ENCODE data around the gene FAM50B. TPM values are rescaled to one million over a fixed set of nuclear protein-coding genes. Genes with fewer than 3 reads are reported as not detected.
A peak's percentile ranks its signal among the peaks of the same experiment; 100 is the strongest.

FAM50B gene
- total RNA-seq, 2 donors from 2014 or later: 13.9 to 22.8 TPM

DNA sequence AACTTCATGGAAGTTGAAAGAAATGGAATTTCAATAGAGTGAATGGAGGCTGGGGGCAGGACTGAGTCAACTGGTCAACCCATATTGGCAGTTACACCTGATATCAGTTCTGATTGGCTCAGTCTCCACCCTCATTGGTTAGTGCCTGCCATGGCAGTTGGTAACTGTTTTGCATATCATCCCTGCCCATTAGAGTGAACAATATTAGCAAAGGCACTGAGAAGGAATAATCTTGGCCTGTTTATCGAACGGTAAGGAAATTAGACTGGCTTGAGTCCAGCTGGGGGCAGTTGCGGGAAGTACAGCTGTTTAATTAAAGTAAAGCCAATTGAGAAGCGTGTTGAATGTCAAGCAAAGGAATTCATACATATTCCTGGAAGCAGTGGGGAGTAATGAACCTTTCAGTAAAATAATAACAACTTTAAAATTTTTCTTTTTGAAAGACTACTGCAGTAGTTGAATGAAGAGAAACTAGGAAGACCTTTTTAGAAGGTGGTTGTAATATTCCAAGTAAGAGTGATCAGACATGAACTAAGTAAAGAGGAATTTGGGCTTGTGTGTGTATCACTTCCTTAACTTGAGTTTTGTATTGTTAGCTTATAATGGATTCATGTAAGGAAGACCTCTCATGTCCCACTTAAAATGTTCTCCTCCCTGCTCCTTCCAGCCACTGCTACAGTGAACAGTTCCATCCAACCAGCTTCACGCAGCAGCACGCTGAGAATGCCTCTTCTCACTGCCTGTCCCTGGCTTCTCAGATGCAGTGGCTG is 17.2 kb upstream of the FAM50B start:
- no peaks in the 10 kb centered on the region for H3K9me3 Mint-ChIP-seq
- no peaks in the 10 kb centered on the region for H3K27me3 Mint-ChIP-seq
- no peaks in the 10 kb centered on the region for H3K4me1 Mint-ChIP-seq
- no peak for ATAC-seq (replicated peaks)
- H3K27ac Mint-ChIP-seq: no peak overlapping the region
- no peak overlapping the region for H3K4me3 Mint-ChIP-seq
- no peaks in the 10 kb centered on the region for H3K36me3 Mint-ChIP-seq (ENCODE audit: low read depth)

DNA sequence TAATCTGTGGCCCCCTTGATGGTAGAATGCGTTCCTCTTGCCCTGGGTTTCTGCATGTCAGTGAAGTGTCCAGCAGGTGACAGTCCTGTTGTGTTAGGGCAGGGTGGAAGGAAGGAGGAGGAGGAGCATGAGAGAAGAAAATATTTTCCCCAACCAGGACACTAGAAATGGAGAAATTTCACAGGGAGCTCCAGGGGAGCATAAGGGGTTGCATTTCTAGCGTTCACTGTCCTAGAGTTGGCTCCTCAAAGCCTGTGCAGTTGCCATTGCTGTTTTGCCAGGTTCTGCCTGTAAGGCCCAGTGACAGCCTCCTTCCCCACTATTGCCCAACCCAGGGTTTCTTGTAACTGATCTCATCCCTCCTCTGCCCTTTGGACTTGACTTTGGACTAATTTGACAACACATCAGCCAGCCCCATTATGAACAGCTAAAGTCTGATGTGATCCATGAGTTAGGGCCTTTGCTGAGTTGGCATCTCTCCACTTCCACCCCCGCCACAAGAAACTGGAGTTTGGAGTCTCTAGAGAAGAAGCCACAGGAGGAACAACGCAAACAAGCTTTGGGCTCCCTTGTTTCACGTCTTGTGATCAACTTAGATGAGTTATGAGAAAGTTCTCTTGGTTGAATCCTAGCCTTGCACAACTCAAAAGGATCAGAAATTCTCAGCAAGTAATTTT is 14.0 kb upstream of the FAM50B start:
- Mint-ChIP-seq H3K36me3 (ENCODE audit: low read depth) (no peaks in the 10 kb centered on the region), H3K27ac (no peak overlapping the region), H3K27me3 (no peaks in the 10 kb centered on the region), H3K4me1 (no peaks in the 10 kb centered on the region), H3K9me3 (no peaks in the 10 kb centered on the region), H3K4me3 (no peak overlapping the region)
- no peak for ATAC-seq (replicated peaks)

DNA sequence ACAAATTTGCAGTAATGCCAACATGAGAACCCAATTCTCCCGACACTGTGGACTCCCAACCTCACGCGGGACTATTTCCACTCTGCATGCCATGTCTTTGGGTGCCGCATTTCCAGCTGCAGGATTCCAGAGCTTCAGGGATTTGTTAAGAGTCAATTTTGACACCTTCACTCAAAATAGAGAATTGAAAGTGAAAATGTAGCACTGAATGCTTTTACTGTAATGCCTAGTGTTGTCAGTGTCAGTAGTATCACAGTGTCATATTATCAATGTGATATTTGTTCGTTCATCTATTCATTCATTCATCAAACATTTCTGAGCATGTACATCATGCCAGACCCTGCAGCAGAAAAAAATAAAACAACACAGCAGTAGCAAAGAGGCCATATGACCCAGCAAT is 13.4 kb upstream of the FAM50B start:
- Mint-ChIP-seq H3K4me1 (no peaks in the 10 kb centered on the region), H3K4me3 (no peak overlapping the region), H3K9me3 (no peaks in the 10 kb centered on the region), H3K27ac (no peak overlapping the region), H3K27me3 (no peaks in the 10 kb centered on the region), H3K36me3 (ENCODE audit: low read depth) (no peaks in the 10 kb centered on the region)
- ATAC-seq (replicated peaks): no peak

DNA sequence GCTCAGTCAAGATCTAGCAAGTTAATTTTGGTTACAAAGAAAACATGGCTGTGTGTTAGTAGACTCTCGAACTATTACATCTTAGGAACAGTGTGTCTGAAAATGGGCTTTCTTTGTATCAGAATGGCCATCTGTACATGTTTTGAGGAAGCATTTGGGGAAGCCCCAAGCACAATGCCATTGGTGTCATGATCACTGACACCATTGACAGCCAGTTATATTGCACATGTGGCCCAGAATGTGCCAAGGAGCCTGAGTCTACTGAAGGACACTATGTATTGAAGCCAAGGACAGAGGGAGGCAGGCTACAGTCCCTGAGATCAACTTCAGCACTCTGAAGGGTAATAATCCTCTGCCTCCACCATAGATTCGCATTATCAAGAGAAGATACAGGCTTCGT is 12.6 kb upstream of the FAM50B start:
- Mint-ChIP-seq H3K4me3 (no peak overlapping the region), H3K9me3 (no peaks in the 10 kb centered on the region), H3K36me3 (ENCODE audit: low read depth) (no peaks in the 10 kb centered on the region), H3K27ac (no peak overlapping the region), H3K4me1 (no peaks in the 10 kb centered on the region), H3K27me3 (no peaks in the 10 kb centered on the region)
- ATAC-seq (replicated peaks): no peak

DNA sequence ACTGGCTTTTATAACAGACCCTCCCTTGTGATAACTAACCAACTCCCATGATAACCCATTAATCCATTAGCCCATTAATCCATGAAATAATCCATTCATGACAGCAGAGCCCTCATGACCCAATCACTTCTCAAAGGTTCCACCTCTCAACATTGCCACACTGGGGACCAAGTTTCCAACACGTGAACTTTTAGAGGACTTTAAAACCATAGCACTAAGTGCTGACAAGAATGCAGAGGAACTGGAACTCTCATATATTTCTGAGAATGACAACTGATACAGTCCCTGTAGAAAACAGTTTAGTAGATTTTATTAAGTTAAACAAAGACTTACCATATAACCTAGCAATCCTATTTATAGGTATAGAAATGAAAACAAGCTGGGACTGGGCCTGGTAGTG is 11.4 kb upstream of the FAM50B start:
- no peaks in the 10 kb centered on the region for H3K9me3 Mint-ChIP-seq
- ATAC-seq (replicated peaks): no peak
- H3K27me3 Mint-ChIP-seq: no peaks in the 10 kb centered on the region
- no peak overlapping the region for H3K4me3 Mint-ChIP-seq
- H3K27ac Mint-ChIP-seq: no peak overlapping the region
- H3K4me1 Mint-ChIP-seq: no peaks in the 10 kb centered on the region
- no peaks in the 10 kb centered on the region for H3K36me3 Mint-ChIP-seq (ENCODE audit: low read depth)

DNA sequence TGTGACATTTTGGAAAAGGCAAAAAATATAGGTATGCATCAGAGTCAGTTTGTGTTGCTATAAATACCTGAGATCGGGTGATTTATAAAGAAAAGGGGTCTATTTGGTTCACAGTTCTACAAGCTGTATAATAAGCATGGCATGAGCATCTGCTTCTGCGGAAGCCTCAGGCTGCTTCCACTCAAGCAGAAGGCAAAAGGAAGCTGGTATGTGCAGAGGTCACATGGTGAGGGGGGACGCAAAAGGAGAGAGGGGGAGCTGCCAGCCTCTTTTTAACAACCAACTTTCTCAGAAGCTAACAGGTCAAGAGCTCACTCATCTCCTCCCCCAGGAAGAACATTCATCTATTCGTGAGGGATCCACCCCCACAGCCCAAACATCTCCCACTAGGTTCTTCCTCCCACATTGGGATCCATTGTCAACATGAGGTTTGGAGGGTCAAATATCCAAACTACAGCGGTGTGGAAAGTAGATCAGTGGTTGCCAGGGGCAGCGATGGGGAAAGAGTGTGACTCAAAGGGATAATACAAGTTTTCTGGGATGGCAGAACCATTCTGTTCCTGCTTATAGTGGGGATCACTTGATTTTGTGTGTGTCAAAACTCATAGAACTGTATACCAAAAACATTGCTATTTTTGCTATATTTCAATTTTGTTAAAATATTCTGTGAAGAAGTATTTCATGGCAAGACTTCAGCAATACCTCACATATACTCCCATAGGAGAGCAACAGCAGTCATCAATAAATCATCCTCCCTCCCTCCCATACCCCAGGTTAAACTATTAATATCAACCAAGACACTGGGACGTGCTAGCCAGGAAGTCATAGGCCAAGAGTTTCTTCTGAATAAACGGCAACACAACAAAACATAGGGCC is 9.9 kb upstream of the FAM50B start:
- Mint-ChIP-seq H3K27ac (no peak overlapping the region), H3K36me3 (ENCODE audit: low read depth) (no peaks in the 10 kb centered on the region), H3K27me3 (no peaks in the 10 kb centered on the region), H3K4me3 (no peak overlapping the region), H3K4me1 (no peaks in the 10 kb centered on the region), H3K9me3 (no peaks in the 10 kb centered on the region)
- no peak for ATAC-seq (replicated peaks)

DNA sequence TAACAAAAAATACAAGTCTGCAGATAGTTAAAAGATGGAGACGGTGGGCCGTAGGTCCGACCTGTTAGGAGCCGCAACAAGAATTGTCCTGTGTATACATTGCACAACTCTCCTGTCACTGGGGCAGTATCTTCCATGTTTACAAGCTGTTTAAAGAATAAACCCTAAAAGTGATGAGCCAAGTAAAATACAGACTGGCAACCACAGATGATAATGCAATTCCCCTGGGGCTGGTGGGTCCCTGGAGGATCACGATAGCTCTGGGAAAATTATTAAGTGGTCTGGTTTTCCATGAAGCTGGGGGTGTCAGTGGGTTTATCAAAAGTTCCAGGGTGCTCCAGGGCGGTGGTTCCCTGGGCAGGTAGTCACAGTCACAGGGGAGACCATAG is 8.1 kb upstream of the FAM50B start:
- no peak for ATAC-seq (replicated peaks)
- Mint-ChIP-seq H3K9me3 (no peaks in the 10 kb centered on the region), H3K4me3 (no peak overlapping the region), H3K27ac (no peak overlapping the region), H3K36me3 (ENCODE audit: low read depth) (no peaks in the 10 kb centered on the region), H3K27me3 (no peaks in the 10 kb centered on the region), H3K4me1 (no peaks in the 10 kb centered on the region)

DNA sequence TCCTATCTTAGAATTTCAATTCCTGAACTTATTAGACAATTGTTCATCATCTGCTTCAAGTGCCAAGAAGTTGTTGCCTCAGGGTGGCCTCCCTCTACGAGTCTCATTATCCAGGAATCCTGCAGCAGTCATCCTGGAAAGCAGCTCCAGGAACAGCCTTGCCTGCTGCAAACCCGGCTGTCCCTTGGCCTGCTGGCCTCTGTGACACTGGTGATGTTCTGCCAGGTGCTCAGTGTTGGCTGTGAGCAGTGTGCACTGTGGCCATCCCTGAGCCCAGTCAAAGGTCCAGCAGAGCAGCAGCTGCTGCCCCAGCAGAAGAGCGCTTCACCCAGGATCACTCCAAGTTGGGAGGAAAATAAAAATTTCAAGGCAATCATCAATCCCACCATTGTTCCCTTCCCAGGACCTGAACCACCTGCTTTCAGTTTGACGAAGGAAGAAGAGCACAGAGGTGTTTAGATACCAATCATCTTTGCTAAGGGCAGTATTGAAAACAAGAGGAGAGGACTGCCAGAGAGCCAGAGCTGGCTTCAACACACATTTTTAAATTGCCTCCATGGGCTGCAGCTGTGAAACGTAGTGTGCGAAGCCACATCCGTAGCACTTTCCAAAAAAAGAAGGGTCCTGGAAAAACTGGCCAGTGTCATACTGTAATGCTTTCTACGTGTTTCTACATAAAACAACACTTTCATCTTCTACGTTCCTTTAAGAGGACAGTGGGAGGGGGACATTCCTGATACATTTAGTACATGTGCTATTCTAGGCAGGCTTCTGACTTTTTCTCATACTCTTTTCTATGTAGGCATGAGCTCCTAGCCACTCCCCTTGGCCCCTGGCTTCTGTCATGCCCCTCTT is 7.2 kb upstream of the FAM50B start:
- Mint-ChIP-seq H3K4me3 (no peak overlapping the region), H3K27ac (no peak overlapping the region)

DNA sequence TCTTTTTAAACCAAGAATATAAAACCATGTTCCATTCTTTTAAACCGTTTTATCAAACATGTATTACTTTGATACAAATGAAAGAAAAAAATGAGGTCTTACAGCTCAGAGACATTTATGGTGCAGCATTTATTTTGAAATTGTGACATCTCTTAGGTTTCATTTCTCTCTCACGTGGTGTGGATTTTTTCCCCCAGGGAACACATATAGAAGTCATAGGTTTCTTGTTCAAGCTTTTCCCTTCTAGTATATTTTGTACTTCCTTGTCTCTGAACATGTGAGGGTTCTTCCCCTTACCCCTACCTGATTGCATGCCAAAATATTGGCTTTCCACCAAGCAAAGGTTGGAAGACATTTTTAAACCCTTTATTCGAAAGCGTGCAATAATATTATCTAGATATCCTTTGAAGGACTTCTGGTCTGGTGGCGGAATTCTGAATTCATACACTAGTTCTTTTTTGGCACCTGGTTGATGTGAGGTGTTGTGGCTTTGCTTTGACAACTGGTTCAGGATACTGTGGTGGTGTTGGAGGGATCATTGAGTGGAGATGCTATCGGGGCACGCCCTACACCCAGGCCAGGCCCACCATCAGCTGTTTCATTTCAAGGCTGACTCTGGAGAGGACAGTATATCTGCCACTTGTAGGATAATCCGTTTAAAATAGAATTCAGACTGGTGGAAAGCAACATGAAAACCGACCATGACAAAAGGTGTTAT is 5.6 kb upstream of the FAM50B start:
- Mint-ChIP-seq H3K27ac (no peak overlapping the region), H3K27me3 (no peaks in the 10 kb centered on the region), H3K4me3 (no peak overlapping the region), H3K36me3 (ENCODE audit: low read depth) (peaks cover 15% of the 10 kb centered on the region), H3K4me1 (peaks cover 22% of the 10 kb centered on the region), H3K9me3 (no peaks in the 10 kb centered on the region)
- ATAC-seq (replicated peaks): no peak

More for the DNA sequence above, 7.2 kb upstream of the FAM50B start:
- Mint-ChIP-seq H3K27me3 (no peaks in the 10 kb centered on the region), H3K4me1 (peaks cover 6% of the 10 kb centered on the region), H3K36me3 (ENCODE audit: low read depth) (no peaks in the 10 kb centered on the region), H3K9me3 (no peaks in the 10 kb centered on the region)
- no peak for ATAC-seq (replicated peaks)

DNA sequence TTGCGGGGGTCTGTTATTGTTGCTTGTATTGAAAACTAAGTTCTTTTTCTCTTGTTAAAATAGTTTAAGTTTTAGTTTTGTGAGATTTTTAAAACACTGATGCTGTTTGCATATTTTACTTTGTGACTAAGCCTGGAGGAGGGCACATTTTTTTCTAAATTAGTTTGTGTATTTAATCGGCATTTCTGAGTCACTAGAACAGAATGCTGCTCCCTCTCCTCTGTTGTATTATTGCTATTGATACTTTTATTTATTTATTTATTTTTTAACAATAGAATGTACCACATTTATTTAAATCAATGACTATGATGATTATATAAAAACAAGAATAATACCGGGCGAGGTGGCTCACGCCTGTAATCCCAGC is 5.1 kb upstream of the FAM50B start:
- no peak for ATAC-seq (replicated peaks)
- H3K4me1 Mint-ChIP-seq: peaks cover 25% of the 10 kb centered on the region
- H3K27ac Mint-ChIP-seq: no peak overlapping the region
- no peaks in the 10 kb centered on the region for H3K27me3 Mint-ChIP-seq
- H3K36me3 Mint-ChIP-seq (ENCODE audit: low read depth): peaks cover 19% of the 10 kb centered on the region
- no peak overlapping the region for H3K4me3 Mint-ChIP-seq
- no peaks in the 10 kb centered on the region for H3K9me3 Mint-ChIP-seq

DNA sequence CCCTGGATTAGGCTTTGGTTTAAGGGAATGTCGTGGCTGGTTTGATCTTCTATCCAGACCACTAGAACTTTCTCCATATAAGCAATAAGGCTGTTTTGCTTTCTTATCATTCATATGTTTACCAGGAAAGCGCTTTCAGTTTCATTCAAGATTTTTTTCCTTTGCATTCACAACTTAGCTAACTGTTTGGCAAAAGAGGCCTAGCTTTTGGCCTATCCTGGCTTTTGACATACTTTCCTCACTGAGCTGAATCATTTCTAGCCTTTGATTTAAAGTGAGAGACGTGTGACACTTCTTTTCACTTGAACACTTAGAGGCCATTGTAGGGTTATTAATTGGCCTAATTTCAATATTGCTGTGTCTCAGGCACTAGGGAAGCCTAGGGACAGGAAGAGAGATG is 1.7 kb upstream of the FAM50B start:
- peak overlapping the region; percentile 96 for H3K4me3 Mint-ChIP-seq

DNA sequence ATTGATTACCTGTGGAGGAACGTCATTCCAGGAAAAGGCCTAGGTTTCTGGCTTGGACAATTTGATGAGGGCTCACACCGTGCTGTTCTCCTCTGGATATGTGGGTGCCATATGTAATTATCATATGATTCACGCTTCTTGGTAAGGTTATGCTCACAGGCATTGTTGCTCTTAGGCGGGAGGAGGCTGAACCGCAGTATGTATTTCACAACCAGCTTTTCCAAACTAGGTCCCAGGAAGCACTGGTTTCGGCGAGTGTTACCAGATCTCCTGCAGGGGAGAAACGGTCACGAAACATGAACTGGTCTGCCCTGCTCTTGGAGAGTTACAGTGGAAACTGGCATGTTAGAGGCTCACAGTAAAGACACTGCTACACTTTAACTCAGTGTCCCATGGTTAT is 793 bp upstream of the FAM50B start:
- peaks cover 25% of the 10 kb centered on the region for H3K4me1 Mint-ChIP-seq
- ATAC-seq (replicated peaks): peak; percentile 23
- H3K4me3 Mint-ChIP-seq: peak overlapping the region; percentile 96
- H3K27me3 Mint-ChIP-seq: no peaks in the 10 kb centered on the region
- peaks cover 38% of the 10 kb centered on the region for H3K36me3 Mint-ChIP-seq (ENCODE audit: low read depth)
- H3K27ac Mint-ChIP-seq: peak overlapping the region; percentile 100
- H3K9me3 Mint-ChIP-seq: no peaks in the 10 kb centered on the region

More for the DNA sequence above, 1.7 kb upstream of the FAM50B start:
- no peaks in the 10 kb centered on the region for H3K9me3 Mint-ChIP-seq
- peaks cover 38% of the 10 kb centered on the region for H3K36me3 Mint-ChIP-seq (ENCODE audit: low read depth)
- peak; percentile 15 for ATAC-seq (replicated peaks)
- H3K4me1 Mint-ChIP-seq: peaks cover 25% of the 10 kb centered on the region
- peak overlapping the region; percentile 100 for H3K27ac Mint-ChIP-seq
- H3K27me3 Mint-ChIP-seq: no peaks in the 10 kb centered on the region

DNA sequence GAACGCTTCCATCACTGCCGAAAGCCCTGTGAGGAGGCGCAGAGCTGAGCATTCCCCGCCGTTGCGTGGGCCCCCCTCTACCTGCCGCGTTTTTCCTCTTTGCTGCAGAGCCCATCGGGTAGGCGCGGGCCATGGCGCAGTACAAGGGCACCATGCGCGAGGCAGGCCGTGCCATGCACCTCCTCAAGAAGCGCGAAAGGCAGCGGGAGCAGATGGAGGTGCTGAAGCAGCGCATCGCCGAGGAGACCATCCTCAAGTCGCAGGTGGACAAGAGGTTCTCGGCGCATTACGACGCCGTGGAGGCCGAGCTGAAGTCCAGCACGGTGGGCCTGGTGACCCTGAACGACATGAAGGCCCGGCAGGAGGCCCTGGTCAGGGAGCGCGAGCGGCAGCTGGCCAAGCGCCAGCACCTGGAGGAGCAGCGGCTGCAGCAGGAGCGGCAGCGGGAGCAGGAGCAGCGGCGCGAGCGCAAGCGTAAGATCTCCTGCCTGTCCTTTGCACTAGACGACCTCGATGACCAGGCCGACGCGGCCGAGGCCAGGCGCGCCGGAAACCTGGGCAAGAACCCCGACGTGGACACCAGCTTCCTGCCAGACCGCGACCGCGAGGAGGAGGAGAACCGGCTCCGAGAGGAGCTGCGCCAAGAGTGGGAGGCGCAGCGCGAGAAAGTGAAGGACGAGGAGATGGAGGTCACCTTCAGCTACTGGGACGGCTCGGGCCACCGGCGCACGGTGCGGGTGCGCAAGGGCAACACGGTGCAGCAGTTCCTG is 693 bp downstream of the FAM50B start:
- Mint-ChIP-seq H3K27me3 (no peaks in the 10 kb centered on the region), H3K27ac (peak overlapping the region; percentile 100), H3K4me3 (peak overlapping the region; percentile 96), H3K4me1 (peaks cover 25% of the 10 kb centered on the region), H3K9me3 (no peaks in the 10 kb centered on the region), H3K36me3 (ENCODE audit: low read depth) (peaks cover 38% of the 10 kb centered on the region)
- ATAC-seq (replicated peaks): no peak

All from activated T-helper 17 cell treated with anti-CD3 and anti-CD28 coated beads, Interleukin-2, amount 50 U/mL, for 72 hours (primary cell).